Kidney (tissue), 14 donors: Measurements from ENCODE around the gene YWHAE. TPM values are rescaled to one million over a fixed set of nuclear protein-coding genes. Genes with fewer than 3 reads are reported as not detected.

ENCODE experiments used
- DNase-seq, 5 donors: peaks; one replicate each; pipeline ENCODE4 v3.0.0-alpha.2; 2013 to 2020
- FAIRE-seq: peaks from 2 replicates; lab custom pipeline; 2012; peaks lifted over from hg19 to GRCh38; lab: Jason Lieb, UNC
- H3K27ac ChIP-seq, 2 donors: one replicate each; pipeline ENCODE4 v1.7.0; 2013; ENCODE audit warnings: low read depth in 2 of 2, low read length in 2 of 2, inconsistent platforms in 1 of 2
- H3K27me3 ChIP-seq: one replicate; pipeline ENCODE4 v1.7.1; 2013; ENCODE audit warnings: low read length, inconsistent platforms; ENCODE audit not compliant: control insufficient read depth, insufficient read depth
- H3K36me3 ChIP-seq, 3 donors: one replicate each; pipeline versions ENCODE4 v1.7.0 to v1.7.1; 2013; ENCODE audit warnings: low read length in 3 of 3, control low read depth in 1 of 3, inconsistent platforms in 1 of 3; ENCODE audit not compliant: insufficient read depth in 3 of 3, control insufficient read depth in 2 of 3
- H3K4me1 ChIP-seq, 3 donors: one replicate each; pipeline versions ENCODE4 v1.7.0 to v1.7.1; 2013; ENCODE audit warnings: low read length in 3 of 3, inconsistent platforms in 1 of 3, low read depth in 1 of 3; ENCODE audit not compliant: control insufficient read depth in 2 of 3, insufficient read depth in 2 of 3
- H3K4me3 ChIP-seq, 3 donors: one replicate each; pipeline versions ENCODE4 v1.7.0 to v1.8.1; 2013; ENCODE audit warnings: low read length in 3 of 3, control low read depth in 1 of 3, inconsistent platforms in 1 of 3
- H3K9ac ChIP-seq, 3 donors: one replicate each; pipeline versions ENCODE4 v1.7.0 to v1.7.1; 2013; ENCODE audit warnings: low read length in 3 of 3, control low read depth in 1 of 3, inconsistent platforms in 1 of 3
- H3K9me3 ChIP-seq, 3 donors: one replicate each; pipeline versions ENCODE4 v1.7.0 to v1.7.1; 2013; ENCODE audit warnings: low read length in 3 of 3, control low read depth in 1 of 3, inconsistent platforms in 1 of 3; ENCODE audit not compliant: control insufficient read depth in 2 of 3, insufficient read depth in 1 of 3
- intact Hi-C: fragments of 100-400 bp; cut with DNase I; formaldehyde crosslinking; loops from one replicate; pipeline ENCODE4 v1.11.1; 2022
- polyA plus RNA-seq: library from polyadenylated mRNA; stranded (reverse); fragments of 350-450 nt; fragmentation: Illumina TruSeq; extraction: RNeasy Lipid Tissue Mini Kit (QIAGEN cat#74804); gene quantifications from one replicate; pipeline ENCODE4 v1.2.3, GENCODE V29; 2014; ENCODE audit warnings: low read depth, low replicate concordance; ENCODE audit not compliant: insufficient read depth
- total RNA-seq: library from RNA; stranded (reverse); fragmentation: NEBNext Ultra II Directional; extraction: Animal tissue kit (Norgen Biotek cat#: 25700); gene quantifications from one replicate; pipeline ENCODE4 v1.2.1, GENCODE V29; 2021
- TF ChIP-seq, protein P1 (sequence below): IDR thresholded peaks from 3 replicates; pipeline ENCODE4 v1.5.1; 2012; ENCODE audit warnings: mild to moderate bottlenecking, moderate library complexity, borderline replicate concordance; ENCODE audit not compliant: insufficient read depth; ENCODE audit errors: extremely low read depth
- donor health status: control.
- donor health status: control.
- donor health status: control.
- donor health status: control.
- donor health status: control.
- donor health status: DM: yes; HTN: yes; CAD: no.
- donor health status: Normal renal cell carcinoma (clear cell type).

Gene YWHAE
- total and polyA plus RNA-seq, 2 donors from 2014 or later = 495 to 591 TPM

- Histone ChIP-seq H3K27ac (no peak overlapping the region), H3K27me3 (no peaks in the 10 kb centered on the region), H3K9ac (no peak overlapping the region), H3K36me3 (peaks cover 1 to 6% (median 3%) of the 10 kb centered on the region in 3 donors), H3K4me3 (no peak overlapping the region), H3K9me3 (no peaks in the 10 kb centered on the region), H3K4me1 (peaks cover 0 to 3% (median 0%) of the 10 kb centered on the region in 3 donors)
- TF ChIP-seq, protein P1, sequence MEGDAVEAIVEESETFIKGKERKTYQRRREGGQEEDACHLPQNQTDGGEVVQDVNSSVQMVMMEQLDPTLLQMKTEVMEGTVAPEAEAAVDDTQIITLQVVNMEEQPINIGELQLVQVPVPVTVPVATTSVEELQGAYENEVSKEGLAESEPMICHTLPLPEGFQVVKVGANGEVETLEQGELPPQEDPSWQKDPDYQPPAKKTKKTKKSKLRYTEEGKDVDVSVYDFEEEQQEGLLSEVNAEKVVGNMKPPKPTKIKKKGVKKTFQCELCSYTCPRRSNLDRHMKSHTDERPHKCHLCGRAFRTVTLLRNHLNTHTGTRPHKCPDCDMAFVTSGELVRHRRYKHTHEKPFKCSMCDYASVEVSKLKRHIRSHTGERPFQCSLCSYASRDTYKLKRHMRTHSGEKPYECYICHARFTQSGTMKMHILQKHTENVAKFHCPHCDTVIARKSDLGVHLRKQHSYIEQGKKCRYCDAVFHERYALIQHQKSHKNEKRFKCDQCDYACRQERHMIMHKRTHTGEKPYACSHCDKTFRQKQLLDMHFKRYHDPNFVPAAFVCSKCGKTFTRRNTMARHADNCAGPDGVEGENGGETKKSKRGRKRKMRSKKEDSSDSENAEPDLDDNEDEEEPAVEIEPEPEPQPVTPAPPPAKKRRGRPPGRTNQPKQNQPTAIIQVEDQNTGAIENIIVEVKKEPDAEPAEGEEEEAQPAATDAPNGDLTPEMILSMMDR = no peak
- intact Hi-C loops = no loop called here
- FAIRE-seq (no peak), DNase-seq (no peak)
These were observed 16.4 kb upstream of the YWHAE start for GRCh38 chr17:1416414-1416813.

GRCh38 chr17:1414634-1415033, 14.6 kb upstream of the YWHAE start:
- H3K36me3 ChIP-seq = no peaks in the 10 kb centered on the region
- no peaks in the 10 kb centered on the region for H3K27me3 ChIP-seq
- no peaks in the 10 kb centered on the region for H3K9me3 ChIP-seq
- intact Hi-C loops = no loop called here
- TF ChIP-seq, protein P1 = no peak
- no peak overlapping the region for H3K4me3 ChIP-seq
- no peak overlapping the region for H3K9ac ChIP-seq
- no peak overlapping the region for H3K27ac ChIP-seq
- DNase-seq = peak in 1 of 5 donors; percentile 15
- H3K4me1 ChIP-seq = peaks cover 0 to 3% (median 0%) of the 10 kb centered on the region in 3 donors
- no peak for FAIRE-seq

DNA sequence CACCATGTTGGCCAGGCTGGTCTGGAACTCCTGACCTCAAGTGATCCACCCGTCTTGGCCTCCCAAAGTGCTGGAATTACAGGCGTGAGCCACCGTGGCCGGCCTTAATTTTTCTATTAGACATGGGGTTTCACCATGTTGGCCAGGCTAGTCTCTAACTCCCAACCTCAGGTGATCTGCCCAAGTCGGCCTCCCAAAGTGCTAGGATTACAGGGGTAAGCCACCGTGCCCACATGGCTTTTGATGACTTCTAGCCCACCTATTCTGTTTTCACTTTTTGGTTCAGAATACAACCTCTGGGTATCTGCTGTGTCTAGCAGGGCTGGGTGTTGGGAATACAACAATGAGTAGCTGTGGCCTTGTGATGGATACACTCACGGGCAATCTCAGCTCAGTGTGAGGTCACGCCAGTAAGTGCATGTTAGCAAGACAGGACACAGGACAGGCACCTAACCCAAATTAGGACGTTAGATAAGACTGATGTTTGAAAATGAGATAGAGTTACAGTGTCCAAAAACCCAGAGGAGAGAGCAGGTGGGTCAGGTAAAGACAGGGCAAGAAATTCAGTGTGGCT, 14.1 kb upstream of the YWHAE start:
- Histone ChIP-seq H3K9ac (no peak overlapping the region), H3K4me1 (peaks cover 0 to 3% (median 0%) of the 10 kb centered on the region in 3 donors), H3K4me3 (no peak overlapping the region), H3K27me3 (no peaks in the 10 kb centered on the region), H3K27ac (no peak overlapping the region), H3K36me3 (no peaks in the 10 kb centered on the region), H3K9me3 (no peaks in the 10 kb centered on the region)
- intact Hi-C loops = no loop called here
- no peak for FAIRE-seq
- peak in 1 of 5 donors; percentile 40 for DNase-seq
- TF ChIP-seq, protein P1 = no peak

GRCh38 chr17:1413281-1413791, 13.3 kb upstream of the YWHAE start:
- no peaks in the 10 kb centered on the region for H3K27me3 ChIP-seq
- no peak overlapping the region for H3K9ac ChIP-seq
- peak in 3 of 5 donors; percentile 39 to 77 (median 40) for DNase-seq
- FAIRE-seq = no peak
- TF ChIP-seq, protein P1 = no peak
- intact Hi-C loops = no loop called here
- H3K4me3 ChIP-seq = no peak overlapping the region
- peaks cover 0 to 3% (median 0%) of the 10 kb centered on the region in 3 donors for H3K4me1 ChIP-seq
- H3K27ac ChIP-seq = no peak overlapping the region
- H3K36me3 ChIP-seq = no peaks in the 10 kb centered on the region
- no peaks in the 10 kb centered on the region for H3K9me3 ChIP-seq
